ENCODE data around the gene PIK3CD.
A peak's percentile ranks its signal among the peaks of the same experiment; 100 is the strongest.

PIK3CD gene

DNA sequence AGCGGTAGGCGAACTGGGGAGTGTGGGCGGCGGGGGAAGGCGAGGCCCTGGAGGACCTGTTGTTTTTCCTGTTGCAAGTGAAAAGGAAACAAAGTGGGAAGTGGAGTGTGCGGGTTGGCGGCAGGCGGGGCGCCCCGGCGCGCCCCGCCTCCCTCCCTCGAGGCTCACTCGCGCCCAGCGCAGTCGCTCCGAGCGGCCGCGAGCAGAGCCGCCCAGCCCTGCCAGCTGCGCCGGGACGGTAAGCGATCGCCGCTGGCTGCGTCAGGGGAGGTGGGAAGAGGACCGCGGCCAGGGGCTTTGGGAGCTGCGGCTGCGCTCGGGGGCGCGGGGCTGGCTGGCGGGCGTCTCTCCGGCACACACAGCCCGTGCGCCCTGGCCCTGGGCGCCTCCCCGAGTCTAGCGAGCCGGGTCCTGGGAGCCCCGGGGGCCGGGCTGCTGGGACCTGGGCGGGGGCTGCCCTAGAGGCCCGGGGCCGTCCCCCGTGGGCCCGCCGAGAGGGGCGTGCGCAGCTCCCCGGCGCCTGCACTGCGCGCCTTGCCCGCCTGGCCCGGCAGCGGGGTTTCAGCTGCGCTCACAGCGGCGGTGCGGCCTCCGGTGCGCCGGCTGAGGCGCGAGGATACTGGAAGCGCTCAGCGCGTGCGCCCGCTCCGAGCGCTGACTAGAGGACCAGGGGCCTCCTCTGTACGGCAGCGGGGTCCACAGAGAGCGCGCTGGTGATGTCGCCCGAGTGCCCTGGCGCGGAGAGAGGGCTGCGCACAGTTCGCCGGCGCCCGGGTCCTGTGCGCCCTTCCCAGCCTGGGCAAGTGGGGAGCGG, at the start of gene PIK3CD:
PIK3CD (plus strand) TSS at position 167 of the 814 bp plus-strand sequence. CDS start 58,725 bp downstream, outside the sequence.
- no peak for DNase-seq

DNA sequence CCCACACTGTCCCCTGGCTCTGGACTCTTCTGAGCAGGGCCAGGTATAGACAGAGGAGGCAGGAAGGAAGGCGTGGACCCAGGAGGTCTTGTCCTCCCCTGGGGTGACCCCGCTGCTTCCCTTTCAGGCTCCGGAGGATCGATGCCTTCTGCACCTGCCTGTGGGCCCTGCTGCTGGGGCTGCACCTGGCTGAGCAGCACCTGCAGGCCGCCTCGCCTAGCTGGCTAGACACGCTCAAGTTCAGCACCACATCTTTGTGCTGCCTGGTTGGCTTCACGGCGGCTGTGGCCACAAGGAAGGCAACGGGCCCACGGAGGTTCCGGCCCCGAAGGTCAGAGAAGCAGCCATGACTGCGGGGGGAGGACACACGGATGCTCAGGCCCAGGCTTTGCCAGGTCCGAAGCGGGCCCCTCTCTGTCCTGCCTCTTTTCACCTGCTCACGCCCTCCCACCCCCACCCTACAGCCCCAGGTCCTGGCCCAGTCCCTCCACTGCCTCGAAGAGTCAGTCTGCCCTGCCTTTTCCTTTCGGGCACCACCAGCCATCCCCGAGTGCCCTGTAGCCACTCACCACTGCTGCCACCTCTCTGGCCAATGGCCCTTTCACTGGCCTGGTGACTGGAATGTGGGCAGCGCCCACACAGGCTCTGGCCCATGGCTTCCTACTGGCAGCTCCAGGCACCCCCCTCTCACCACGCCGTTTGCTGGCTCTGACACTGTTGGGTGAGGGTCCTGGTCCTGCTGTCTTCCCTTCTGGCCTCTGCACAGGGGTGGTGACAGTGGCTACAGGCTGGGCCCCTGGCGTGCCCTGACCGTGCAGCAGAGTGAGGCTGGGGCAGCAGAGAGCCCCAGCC, 49.4 kb upstream of the PIK3CD start:
- no peak for DNase-seq

- DNase-seq, result no peak
Measured at GRCh38 chr1:9602794-9603167, 48.8 kb upstream of the PIK3CD start.

DNA sequence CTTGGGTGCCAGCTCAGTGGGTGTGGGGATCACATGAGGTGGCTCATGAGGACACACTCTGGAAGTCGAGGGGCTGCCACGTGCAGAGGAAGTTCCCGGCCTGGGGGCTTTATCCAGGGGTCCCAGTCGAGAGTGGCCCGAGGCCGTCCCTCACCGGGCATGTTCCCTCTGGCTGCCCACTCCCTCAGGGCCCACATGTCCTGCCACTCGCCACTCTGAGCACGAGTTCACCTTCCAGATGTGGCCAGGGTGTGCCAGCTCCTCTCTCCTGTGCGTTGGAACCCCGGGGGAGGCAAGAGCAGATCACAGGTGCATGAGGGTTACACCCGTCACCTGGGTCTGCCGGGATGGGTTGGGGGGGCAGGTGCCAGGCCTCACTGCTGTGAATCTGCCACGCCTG, 48.2 kb upstream of the PIK3CD start:
- no peak for DNase-seq

DNA sequence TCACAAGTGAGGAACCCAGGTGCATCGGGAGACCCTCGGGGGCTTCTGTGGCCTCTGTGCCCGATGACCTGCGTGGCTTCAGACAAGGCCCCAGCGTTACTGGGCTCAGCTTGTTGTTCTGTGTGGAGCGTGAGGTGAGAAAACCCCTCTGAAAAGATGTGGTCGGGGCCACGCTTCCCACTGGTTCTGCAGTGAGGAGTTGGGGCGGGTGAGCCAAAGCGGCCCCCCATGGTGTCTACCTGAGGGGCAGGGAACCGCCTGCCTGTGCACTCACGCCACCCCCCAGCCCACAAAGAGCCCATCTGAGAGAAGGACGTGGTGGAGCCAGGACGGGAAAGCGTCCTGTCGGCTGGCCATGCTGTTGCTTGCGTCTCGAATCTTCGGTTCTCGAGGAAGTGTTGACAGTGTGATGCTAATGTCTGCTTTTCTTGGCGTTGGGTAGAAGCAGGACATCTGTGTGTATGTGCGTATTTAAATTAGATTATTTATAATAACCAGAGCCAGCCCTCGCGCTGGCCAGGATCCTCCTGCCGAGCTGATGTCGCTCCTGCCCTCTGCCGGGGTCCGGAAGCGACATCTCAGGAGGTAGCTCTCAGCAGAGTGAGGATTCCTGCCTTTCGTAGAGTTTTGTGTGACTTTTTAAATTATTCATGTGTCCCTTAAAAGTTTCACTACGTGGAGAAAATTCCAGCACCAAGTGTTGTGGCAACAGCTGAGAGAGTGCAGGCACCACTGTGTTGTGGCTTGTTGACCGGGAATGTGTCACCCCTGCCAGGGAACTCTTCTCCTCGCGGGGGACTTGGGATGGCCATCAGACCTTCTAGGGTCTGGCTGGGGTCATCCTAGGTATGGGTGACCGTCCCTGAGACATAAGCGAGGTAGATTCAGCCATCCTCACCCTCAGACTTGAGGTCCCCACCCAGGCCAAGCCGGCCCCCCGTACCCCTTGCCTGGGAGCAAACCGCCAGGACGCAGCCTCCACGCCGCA, 47.5 kb upstream of the PIK3CD start:
- no peak for DNase-seq

DNA sequence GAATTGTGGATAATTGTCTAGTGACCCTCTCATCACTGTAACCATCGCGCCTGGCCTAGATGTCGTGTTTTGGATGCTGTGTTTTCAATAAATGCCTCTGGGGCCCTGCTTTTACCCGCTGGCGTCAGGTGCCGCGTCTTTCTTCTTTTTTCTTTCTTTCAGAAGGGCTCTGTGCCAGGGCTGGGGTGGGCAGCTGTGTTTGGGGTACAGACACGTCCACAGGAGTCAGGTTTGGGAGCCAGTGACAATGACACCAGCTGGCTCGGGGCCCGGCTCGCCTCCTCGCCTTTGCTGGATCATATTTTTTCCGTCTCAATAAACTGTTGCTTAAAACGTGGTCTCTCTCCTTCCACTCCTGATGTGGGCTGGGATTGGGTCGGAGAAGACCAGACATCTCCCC, 46.7 kb upstream of the PIK3CD start:
- DNase-seq, result no peak

DNA sequence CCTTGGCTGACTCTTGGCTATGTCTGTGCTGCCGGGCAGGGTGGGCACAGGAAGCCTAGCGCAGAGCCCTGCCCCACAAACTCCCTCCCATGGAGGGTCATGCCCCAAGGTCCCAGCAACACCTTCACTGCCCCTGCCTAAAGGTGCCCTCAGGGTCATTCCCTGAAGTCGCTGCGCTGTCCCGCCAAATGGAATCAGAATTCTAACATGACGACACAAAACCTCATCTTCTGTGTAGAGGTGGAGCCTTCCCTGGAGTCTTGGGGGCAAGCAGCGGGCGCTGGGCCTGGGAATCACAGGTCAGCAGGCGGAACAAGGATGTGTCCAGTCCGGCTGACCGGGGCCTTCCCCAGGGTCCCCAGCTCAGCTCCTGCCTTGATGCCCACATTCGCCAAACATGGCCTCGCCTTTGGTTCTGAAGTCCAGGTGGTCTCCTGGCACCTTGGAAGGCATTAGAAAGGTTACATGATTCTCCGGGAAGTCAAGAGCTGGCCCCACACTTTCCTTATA, 45.5 kb upstream of the PIK3CD start:
- DNase-seq, result no peak

DNA sequence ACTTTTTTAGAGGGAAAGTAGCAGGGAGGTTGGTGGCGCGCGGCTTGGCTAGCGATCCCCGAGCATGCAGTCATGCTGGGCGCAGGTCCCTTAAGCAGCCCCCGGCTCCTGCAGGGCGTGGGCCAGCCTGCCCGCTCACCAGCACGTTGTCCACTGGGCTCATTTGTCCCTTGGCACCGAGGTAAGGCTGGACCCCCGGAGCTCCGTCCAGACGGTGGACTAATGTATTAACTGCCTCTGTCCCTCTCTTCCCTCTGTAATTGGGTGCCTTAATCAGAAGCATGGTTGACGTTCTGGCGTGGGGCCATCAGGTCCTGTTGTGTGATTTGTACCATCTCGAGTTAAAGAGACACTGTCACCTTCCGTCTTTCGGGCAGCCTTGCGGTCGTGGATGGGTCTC, 45.1 kb upstream of the PIK3CD start:
- DNase-seq, result no peak

GRCh38 chr1:9606948-9607347, 44.6 kb upstream of the PIK3CD start:
- DNase-seq, result no peak

GRCh38 chr1:9607352-9607751, 44.2 kb upstream of the PIK3CD start:
- DNase-seq, result no peak

GRCh38 chr1:9609998-9610397, 41.5 kb upstream of the PIK3CD start:
- no peak for DNase-seq

GRCh38 chr1:9610548-9610947, 41.0 kb upstream of the PIK3CD start:
- no peak for DNase-seq

GRCh38 chr1:9611716-9612115, 39.8 kb upstream of the PIK3CD start:
- no peak for DNase-seq

- no peak for DNase-seq
Measured at GRCh38 chr1:9612162-9612845, 39.2 kb upstream of the PIK3CD start.

DNA sequence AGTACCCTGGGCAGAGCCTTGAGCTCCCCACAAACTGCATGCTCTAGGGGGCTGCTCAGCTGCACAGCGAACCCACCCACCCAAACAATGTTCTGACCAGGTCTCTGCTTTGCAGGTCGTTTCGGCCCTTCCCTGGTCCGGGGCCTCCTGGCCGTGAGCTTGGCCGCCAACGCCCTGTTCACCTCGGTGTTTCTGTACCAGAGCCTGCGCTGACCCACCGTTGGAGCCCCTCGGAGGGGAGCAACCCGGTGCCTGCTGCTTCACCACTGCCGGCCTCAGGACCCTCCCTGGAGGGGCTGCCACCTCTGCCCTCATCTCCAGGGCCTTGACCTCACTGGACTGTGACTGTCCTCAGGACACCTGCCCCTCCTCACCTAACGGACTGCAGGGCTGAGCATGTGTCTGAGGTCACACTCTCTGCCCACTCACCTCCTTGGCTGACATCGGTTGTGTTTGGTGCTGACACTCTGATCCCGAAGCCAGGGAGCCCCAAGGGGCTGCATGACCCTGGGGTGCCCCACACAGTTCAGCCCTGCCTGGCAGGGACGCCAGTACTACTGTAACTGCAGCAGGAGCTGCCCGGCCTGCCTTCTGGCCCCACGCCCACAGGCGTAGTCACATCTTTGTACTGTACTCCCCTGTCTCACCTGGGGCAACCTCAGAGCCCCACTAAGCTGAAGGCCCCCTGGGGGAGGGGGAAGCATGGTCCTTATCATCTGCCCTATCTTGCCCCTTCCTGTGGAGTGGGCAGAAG, 38.5 kb upstream of the PIK3CD start:
- no peak for DNase-seq

GRCh38 chr1:9613625-9614299, 37.8 kb upstream of the PIK3CD start:
- no peak for DNase-seq

DNA sequence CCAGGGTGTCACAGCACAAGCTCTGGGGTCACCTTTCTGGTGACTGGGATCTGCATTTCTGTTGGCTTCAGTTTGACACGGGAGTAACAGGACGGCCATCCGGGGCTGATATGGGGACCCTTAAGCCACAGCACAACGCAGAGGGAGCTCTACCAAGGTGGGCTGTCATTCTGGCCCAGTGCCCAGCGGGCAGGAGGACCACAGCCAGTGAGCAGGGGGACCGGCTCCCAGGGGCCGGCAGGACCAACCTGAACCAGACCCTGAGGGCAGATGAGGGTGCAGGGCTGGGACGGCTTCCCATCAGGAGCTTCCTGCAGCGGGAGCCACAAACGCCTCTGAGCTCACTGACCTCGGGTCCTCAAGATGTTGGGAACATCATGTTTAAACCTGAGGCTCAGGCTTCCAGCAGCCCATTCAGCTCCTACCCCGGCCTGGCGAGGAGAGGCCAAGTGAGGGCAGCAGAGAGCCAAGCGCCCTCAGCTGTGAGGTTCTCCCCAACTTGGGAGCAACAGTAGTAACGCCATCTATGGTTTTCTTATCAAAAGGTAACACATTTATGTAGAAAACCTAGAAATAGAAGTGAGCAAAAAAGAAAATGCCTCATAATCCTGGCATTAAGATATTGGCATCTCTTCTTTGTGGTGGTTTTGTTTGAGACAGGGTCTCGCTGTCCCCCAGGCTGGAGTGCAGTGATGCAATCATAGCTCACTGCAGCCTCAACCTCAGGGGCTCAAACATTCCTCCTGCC, 36.0 kb upstream of the PIK3CD start:
- peak; percentile 84 for DNase-seq

DNA sequence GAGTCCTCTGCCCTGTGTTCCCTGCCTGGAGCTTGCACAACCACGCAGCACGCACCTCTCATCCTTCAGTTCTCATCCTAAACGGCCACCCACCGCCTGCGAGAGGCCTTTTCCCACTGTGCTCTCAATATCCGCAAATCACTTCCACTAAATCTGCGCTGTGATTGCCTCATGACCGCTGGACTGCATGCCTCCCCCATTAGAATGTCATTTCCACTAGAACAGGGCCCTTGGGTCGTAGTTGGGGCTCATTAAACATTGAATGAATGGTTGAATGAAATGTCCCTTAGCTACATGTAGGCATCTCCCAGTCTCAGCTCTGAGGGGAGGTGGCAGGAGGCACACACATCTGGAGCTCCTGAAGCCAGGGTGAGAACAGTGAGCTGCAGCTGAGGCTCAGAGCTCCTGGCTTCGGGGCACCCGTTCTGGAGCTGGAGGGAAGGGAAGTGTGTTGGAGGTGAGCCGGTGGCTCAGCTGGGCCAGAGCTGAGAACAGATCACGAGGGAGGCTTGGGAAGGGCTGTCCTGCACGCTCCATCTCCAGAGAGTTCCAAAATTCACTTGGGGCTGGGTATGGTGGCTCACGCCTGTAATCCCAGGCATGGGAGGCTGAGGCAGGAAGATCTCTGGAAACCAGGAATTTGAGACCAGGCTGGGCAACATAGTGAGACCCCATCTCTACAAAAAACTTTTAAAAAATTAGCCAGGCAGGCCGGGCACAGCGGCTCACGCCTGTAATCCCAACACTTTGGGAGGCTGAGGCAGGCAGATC, 32.4 kb upstream of the PIK3CD start:
- no peak for DNase-seq

- no peak for DNase-seq
Measured at GRCh38 chr1:9621032-9621431, 30.5 kb upstream of the PIK3CD start.
